ENCODE measurements around the gene KBTBD12.

GRCh38 chr3:128007033-128007424 is 92.0 kb downstream of the KBTBD12 start:
- TF ChIP-seq RXRA (IDR thresholded peaks at IDR 0.05), result no peak
- no peak for TF ChIP-seq REST (IDR thresholded peaks at IDR 0.05)
- TF ChIP-seq TAF1 (conservative IDR thresholded peaks at IDR 0.05), result no peak
- no peak for TF ChIP-seq CTCF (IDR thresholded peaks at IDR 0.05; ENCODE audit: low read depth, low read length, missing input control)
- TF ChIP-seq MAX (IDR thresholded peaks at IDR 0.05), result no peak
- no peak for TF ChIP-seq ZBTB33 (IDR thresholded peaks at IDR 0.05)
- TF ChIP-seq YY1 (IDR thresholded peaks at IDR 0.05), result no peak
- TF ChIP-seq GABPA (IDR thresholded peaks at IDR 0.05 in 1 of 2, conservative IDR thresholded peaks at IDR 0.05 in 1 of 2), result no peak
- no peak for TF ChIP-seq SP1 (IDR thresholded peaks at IDR 0.05)

Measured in liver (tissue), 3 donors.